ENCODE measurements around the gene CLTRN. TPM values are rescaled to one million over a fixed set of nuclear protein-coding genes. Genes with fewer than 3 reads are reported as not detected.

CLTRN gene
- total and polyA plus RNA-seq, 11 donors = 0.11 to 1.8 (median 1.1) TPM

DNA sequence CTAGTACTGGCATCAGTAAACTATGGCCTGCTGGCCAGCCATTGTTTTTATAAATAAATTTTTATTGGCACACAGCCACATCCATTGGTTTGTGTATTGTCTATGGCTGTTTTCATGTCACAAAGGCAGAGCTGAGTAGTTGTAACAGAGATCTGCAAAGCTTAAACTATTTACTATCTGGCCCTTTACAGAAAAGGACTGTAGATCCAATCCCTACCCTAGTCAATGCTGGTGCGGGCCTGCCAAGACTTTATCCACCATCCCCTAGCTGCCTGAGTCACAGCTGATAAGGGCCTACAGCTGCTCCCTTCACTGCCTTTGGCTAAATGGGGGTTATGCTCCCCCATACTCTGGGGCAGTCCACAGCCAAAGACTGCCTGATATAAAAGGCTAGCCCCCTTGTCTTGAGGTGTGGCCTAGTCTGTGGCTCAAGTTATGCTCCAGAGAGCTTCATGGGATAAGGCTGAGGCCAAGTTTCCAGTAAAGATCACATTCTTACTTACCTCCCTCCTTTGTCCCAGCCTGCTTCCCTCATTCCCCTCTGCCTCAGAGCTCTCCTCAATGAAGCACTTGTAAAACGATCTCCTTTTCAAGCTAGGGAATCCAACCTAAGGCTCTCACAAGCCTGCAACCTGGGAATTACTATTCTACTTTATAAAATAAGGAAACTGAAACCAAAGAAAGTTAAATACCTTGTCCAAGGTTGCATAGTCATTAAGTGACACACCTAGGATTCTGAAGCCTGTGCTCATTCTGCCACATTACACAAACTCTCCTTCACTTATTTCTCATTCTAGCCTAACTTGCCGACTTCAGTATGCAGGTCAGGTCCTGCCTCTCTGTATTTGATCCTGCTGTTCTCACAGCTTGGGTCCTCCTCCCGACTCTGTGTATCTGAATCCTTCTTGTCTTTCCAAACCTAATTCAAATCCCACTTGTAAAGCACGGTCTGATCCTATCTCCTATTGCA is 84.5 kb downstream of the CLTRN start:
- H3K27me3 ChIP-seq = peaks cover 0 to 49% (median 0%) of the 10 kb centered on the region in 9 donors
- no peak overlapping the region for H3K4me3 ChIP-seq
- DNase-seq (peak; percentile 25 to 57 (median 40)), ATAC-seq (peak; percentile 80 to 96 (median 91))
- peaks cover 0 to 25% (median 0%) of the 10 kb centered on the region in 9 donors for H3K36me3 ChIP-seq
- peaks cover 0 to 4% (median 0%) of the 10 kb centered on the region in 12 donors for H3K9me3 ChIP-seq
- TF ChIP-seq, protein P1, sequence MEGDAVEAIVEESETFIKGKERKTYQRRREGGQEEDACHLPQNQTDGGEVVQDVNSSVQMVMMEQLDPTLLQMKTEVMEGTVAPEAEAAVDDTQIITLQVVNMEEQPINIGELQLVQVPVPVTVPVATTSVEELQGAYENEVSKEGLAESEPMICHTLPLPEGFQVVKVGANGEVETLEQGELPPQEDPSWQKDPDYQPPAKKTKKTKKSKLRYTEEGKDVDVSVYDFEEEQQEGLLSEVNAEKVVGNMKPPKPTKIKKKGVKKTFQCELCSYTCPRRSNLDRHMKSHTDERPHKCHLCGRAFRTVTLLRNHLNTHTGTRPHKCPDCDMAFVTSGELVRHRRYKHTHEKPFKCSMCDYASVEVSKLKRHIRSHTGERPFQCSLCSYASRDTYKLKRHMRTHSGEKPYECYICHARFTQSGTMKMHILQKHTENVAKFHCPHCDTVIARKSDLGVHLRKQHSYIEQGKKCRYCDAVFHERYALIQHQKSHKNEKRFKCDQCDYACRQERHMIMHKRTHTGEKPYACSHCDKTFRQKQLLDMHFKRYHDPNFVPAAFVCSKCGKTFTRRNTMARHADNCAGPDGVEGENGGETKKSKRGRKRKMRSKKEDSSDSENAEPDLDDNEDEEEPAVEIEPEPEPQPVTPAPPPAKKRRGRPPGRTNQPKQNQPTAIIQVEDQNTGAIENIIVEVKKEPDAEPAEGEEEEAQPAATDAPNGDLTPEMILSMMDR (IDR thresholded peaks at IDR 0.05) = no peak
- TF ChIP-seq POLR2A (IDR thresholded peaks at IDR 0.05) = no peak
- 36 to 48% (median 41%) methylated on average over 5 of the region's 5 CpGs for WGBS, 4 donors
- peak overlapping the region in 8 of 12 donors; percentile 17 to 76 (median 58) for H3K27ac ChIP-seq
- intact Hi-C loops (cut with DNase I) = loop anchor here in 1 of 10 donors (10.0 kb wide), 1 partner anchor 235 kb away; no protein-coding TSS in a partner anchor
- peaks cover 0 to 18% (median 0%) of the 10 kb centered on the region in 12 donors for H3K4me1 ChIP-seq

Other genes with a start within 250 kb of the CLTRN start
- gene PIR, start 171.5 kb downstream of the CLTRN start, total RNA-seq = 10 to 100 TPM in 7 of 9 donors, 1 to 10 TPM in 2; 6.9 to 19.9 (median 12.0) TPM
- gene PIR, start 171.5 kb downstream of the CLTRN start, polyA plus RNA-seq = 10 to 100 TPM in 1 of 2 donors, 1 to 10 TPM in 1; 9.9 to 11.3 TPM
- 1 to 10 TPM in 6 of 9 donors, under 1 TPM in 3; 0.47 to 2.8 (median 1.3) TPM for gene BMX, start 164.0 kb downstream of the CLTRN start, total RNA-seq
- 1 to 10 TPM in 1 of 2 donors, under 1 TPM in 1; 0.84 to 2.0 TPM for gene BMX, start 164.0 kb downstream of the CLTRN start, polyA plus RNA-seq
- gene ACE2, start 63.8 kb downstream of the CLTRN start, total RNA-seq = 10 to 100 TPM; 15.6 to 59.4 (median 20.7) TPM
- gene ACE2, start 63.8 kb downstream of the CLTRN start, polyA plus RNA-seq = 1 to 10 TPM; 5.0 to 9.2 TPM
- 1 to 10 TPM; 1.5 to 9.9 (median 5.6) TPM for gene CA5B, start 73.5 kb upstream of the CLTRN start, total RNA-seq
- 1 to 10 TPM in 1 of 2 donors, under 1 TPM in 1; 0.50 to 1.1 TPM for gene CA5B, start 73.5 kb upstream of the CLTRN start, polyA plus RNA-seq
- 10 to 100 TPM in 2 of 9 donors, 1 to 10 TPM in 7; 3.1 to 11.1 (median 7.5) TPM for gene ZRSR2, start 125.7 kb upstream of the CLTRN start, total RNA-seq
- 10 to 100 TPM in 1 of 2 donors, 1 to 10 TPM in 1; 9.4 to 18.9 TPM for gene ZRSR2, start 125.7 kb upstream of the CLTRN start, polyA plus RNA-seq
- gene AP1S2, start 190.0 kb upstream of the CLTRN start, total RNA-seq = 100 to 1,000 TPM; 128 to 267 (median 138) TPM
- 10 to 100 TPM; 67.4 to 89.8 TPM for gene AP1S2, start 190.0 kb upstream of the CLTRN start, polyA plus RNA-seq